Measurements from ENCODE around the gene TRIM14. TPM values are rescaled to one million over a fixed set of nuclear protein-coding genes. Genes with fewer than 3 reads are reported as not detected.
"Not testable (repeated sequence)": the region's sequence is repeated elsewhere in the genome, so short reads cannot be mapped to it uniquely, and the experiment has no call there.

Gene TRIM14
- polyA plus RNA-seq, 2 donors: 9.3 to 12.2 TPM

DNA sequence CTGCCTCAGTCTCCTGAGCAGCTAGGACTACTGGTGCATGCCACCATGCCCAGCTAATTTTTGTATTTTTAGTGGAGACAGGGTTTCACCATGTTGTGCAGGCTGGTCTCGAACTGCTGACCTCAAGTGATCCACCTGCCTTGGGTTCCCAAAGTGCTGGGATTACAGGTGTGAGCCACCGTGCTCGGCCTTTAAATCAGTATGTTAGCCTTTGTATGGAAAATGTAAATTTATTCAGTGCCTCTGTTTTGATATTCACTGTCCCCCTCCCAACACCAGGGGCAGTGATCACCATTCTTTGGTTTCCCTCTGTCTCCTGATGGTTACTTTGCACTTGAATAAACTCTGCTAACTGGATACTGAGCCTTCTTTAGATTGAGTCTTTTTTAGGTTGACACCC, 28.3 kb downstream of the TRIM14 start:
- WGBS, 2 donors: 82 to 91% methylated on average over 3 of the region's 3 CpGs
- H3K9me3 ChIP-seq (ENCODE audit: control insufficient read depth in 2 of 2, insufficient read depth in 1 of 2, low read depth in 1 of 2, low read length in 1 of 2); H3K4me3 ChIP-seq (ENCODE audit: low read depth in 1 of 2, low read length in 2 of 2); H3K4me1 ChIP-seq (ENCODE audit: control insufficient read depth in 2 of 2, insufficient read depth in 2 of 2, low read length in 1 of 2); H3K27ac ChIP-seq (ENCODE audit: low read depth in 2 of 2, low read length in 1 of 2); H3K27me3 ChIP-seq (ENCODE audit: control insufficient read depth in 1 of 2, insufficient read depth in 2 of 2, low read length in 2 of 2): not testable (repeated sequence)
- peaks cover 3 to 13% of the 10 kb centered on the region in 2 donors for H3K36me3 ChIP-seq (ENCODE audit: control insufficient read depth in 2 of 2, insufficient read depth in 2 of 2, low read length in 1 of 2)

DNA sequence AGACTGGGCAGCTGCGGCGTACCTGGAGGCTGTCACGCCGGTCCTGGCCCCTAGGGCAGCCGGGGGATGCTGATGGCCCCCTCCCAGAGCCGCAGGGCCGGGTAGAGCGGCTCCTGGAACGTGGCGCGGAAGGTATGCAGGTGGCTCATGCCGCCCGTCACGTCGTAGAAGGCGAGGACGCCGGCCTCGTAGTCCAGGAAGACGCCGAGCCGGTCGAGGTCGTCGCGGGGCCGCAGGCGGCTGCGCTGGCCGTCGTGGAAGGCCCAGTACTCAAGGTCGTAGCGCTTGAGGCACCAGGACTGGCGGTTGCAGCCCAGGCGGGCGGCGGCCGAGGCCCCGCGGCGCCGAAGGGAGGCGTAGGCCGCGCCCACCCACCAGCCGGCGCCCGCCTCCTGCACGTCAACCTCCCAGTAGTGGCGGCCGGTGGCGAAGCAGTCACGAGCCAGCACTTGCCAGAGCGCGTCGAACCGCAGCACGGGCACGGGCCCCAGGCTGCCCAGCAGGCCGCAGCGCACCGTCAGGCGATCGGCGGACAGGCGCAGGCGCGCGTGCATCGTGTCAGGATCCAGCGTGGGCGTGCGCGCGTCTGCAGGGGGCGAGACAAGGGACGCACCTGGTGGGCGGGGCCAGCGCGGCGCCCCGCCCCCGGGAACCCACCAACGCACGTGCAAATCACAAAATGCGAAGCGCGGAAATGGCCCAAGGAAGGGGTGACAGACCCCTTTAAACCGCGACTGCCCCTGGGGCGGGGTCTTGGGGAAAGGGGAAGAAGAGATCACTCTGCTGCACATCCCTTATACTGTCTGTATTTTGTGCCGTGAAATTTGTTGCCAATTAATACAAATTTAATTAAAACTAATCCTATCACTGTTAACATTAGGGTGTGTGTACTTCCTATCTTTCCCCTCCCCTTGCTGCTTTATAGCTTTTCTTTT, 31.3 kb downstream of the TRIM14 start:
- no peaks in the 10 kb centered on the region for H3K27me3 ChIP-seq (ENCODE audit: control insufficient read depth in 1 of 2, insufficient read depth in 2 of 2, low read length in 2 of 2)
- H3K36me3 ChIP-seq (ENCODE audit: control insufficient read depth in 2 of 2, insufficient read depth in 2 of 2, low read length in 1 of 2): peaks cover 0 to 7% of the 10 kb centered on the region in 2 donors
- peak overlapping the region; percentile 44 to 50 for H3K4me3 ChIP-seq (ENCODE audit: low read depth in 1 of 2, low read length in 2 of 2)
- peak overlapping the region; percentile 74 to 83 for H3K27ac ChIP-seq (ENCODE audit: low read depth in 2 of 2, low read length in 1 of 2)
- peaks cover 0 to 8% of the 10 kb centered on the region in 2 donors for H3K4me1 ChIP-seq (ENCODE audit: control insufficient read depth in 2 of 2, insufficient read depth in 2 of 2, low read length in 1 of 2)
- H3K9me3 ChIP-seq (ENCODE audit: control insufficient read depth in 2 of 2, insufficient read depth in 1 of 2, low read depth in 1 of 2, low read length in 1 of 2): no peaks in the 10 kb centered on the region
- 21 to 36% methylated on average over 83 to 92 of the region's 92 CpGs for WGBS, 2 donors

DNA sequence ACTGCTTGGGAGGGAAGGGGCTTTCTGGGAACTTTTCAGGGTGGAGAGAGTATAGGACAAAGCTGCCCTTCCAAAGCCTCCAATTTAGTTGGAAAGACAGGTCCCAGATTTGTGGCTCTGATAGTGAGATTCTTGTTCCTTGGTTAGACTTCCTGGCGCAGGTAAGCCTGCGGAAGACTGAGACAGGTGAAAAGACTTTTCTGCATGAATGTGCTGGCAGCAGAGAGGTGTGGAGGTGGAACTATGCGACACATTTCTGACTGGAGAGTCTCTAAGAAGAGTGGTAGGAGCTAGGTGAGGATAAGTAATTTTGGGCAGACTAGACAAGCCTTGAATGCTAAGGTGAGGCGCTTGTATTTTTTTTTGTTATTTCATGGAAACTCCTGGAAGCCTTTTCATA, 32.6 kb downstream of the TRIM14 start:
- H3K9me3 ChIP-seq (ENCODE audit: control insufficient read depth in 2 of 2, insufficient read depth in 1 of 2, low read depth in 1 of 2, low read length in 1 of 2): no peaks in the 10 kb centered on the region
- peaks cover 0 to 8% of the 10 kb centered on the region in 2 donors for H3K4me1 ChIP-seq (ENCODE audit: control insufficient read depth in 2 of 2, insufficient read depth in 2 of 2, low read length in 1 of 2)
- peaks cover 0 to 11% of the 10 kb centered on the region in 2 donors for H3K36me3 ChIP-seq (ENCODE audit: control insufficient read depth in 2 of 2, insufficient read depth in 2 of 2, low read length in 1 of 2)
- peak overlapping the region in 1 of 2 donors; percentile 48 for H3K27ac ChIP-seq (ENCODE audit: low read depth in 2 of 2, low read length in 1 of 2)
- no peaks in the 10 kb centered on the region for H3K27me3 ChIP-seq (ENCODE audit: control insufficient read depth in 1 of 2, insufficient read depth in 2 of 2, low read length in 2 of 2)
- WGBS, 2 donors: 80 to 86% methylated on average over 4 of the region's 4 CpGs
- peak overlapping the region in 1 of 2 donors; percentile 50 for H3K4me3 ChIP-seq (ENCODE audit: low read depth in 1 of 2, low read length in 2 of 2)

DNA sequence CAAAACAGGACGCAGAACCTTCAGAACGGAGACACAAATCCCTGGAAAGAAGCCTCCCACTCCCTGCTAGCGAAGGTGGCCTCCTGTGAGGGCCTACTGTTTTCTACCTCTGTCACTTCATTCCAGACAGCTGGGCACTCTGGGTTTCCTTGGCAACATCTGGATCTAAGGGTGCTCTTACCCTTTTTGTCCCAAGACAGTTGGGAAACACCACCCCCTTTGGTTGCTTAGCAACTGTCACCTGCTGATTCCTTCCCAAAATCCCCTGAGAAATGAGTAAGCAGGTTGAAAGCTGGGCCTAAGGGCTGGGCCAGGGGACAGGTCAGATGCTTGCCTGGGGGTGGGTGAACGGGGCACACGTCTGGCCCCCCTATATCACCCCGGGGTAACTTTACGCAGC, 33.1 kb downstream of the TRIM14 start:
- peaks cover 0 to 10% of the 10 kb centered on the region in 2 donors for H3K4me1 ChIP-seq (ENCODE audit: control insufficient read depth in 2 of 2, insufficient read depth in 2 of 2, low read length in 1 of 2)
- peak overlapping the region in 1 of 2 donors; percentile 48 for H3K27ac ChIP-seq (ENCODE audit: low read depth in 2 of 2, low read length in 1 of 2)
- H3K9me3 ChIP-seq (ENCODE audit: control insufficient read depth in 2 of 2, insufficient read depth in 1 of 2, low read depth in 1 of 2, low read length in 1 of 2): no peaks in the 10 kb centered on the region
- WGBS, 2 donors: 76 to 79% methylated on average over 7 of the region's 7 CpGs
- peaks cover 4 to 16% of the 10 kb centered on the region in 2 donors for H3K36me3 ChIP-seq (ENCODE audit: control insufficient read depth in 2 of 2, insufficient read depth in 2 of 2, low read length in 1 of 2)
- no peaks in the 10 kb centered on the region for H3K27me3 ChIP-seq (ENCODE audit: control insufficient read depth in 1 of 2, insufficient read depth in 2 of 2, low read length in 2 of 2)
- H3K4me3 ChIP-seq (ENCODE audit: low read depth in 1 of 2, low read length in 2 of 2): no peak overlapping the region

DNA sequence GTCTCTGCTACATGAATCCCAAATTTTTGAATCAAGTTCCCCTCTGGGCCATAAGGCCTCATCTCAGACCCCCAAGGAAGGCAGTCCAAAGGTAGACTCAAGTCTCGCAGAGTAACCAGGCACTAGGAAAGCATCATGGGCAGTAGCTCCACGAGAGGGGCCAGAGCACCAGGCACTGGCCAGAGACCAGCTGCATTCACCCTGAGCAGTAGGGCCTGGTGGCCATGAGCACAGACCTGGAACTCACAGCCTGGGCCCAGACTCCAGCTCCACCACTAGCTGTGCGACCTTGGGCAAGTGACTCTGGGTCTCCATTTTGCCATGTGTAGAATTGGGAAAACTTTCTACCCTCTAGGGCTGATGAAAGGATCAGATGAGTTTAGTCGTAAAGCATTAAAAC, 34.0 kb downstream of the TRIM14 start:
- H3K4me1 ChIP-seq (ENCODE audit: control insufficient read depth in 2 of 2, insufficient read depth in 2 of 2, low read length in 1 of 2): peaks cover 0 to 10% of the 10 kb centered on the region in 2 donors
- no peak overlapping the region for H3K27ac ChIP-seq (ENCODE audit: low read depth in 2 of 2, low read length in 1 of 2)
- peaks cover 6 to 20% of the 10 kb centered on the region in 2 donors for H3K36me3 ChIP-seq (ENCODE audit: control insufficient read depth in 2 of 2, insufficient read depth in 2 of 2, low read length in 1 of 2)
- WGBS, 2 donors: 92 to 93% methylated on average over 4 of the region's 4 CpGs
- no peaks in the 10 kb centered on the region for H3K27me3 ChIP-seq (ENCODE audit: control insufficient read depth in 1 of 2, insufficient read depth in 2 of 2, low read length in 2 of 2)
- no peak overlapping the region for H3K4me3 ChIP-seq (ENCODE audit: low read depth in 1 of 2, low read length in 2 of 2)
- H3K9me3 ChIP-seq (ENCODE audit: control insufficient read depth in 2 of 2, insufficient read depth in 1 of 2, low read depth in 1 of 2, low read length in 1 of 2): no peaks in the 10 kb centered on the region

DNA sequence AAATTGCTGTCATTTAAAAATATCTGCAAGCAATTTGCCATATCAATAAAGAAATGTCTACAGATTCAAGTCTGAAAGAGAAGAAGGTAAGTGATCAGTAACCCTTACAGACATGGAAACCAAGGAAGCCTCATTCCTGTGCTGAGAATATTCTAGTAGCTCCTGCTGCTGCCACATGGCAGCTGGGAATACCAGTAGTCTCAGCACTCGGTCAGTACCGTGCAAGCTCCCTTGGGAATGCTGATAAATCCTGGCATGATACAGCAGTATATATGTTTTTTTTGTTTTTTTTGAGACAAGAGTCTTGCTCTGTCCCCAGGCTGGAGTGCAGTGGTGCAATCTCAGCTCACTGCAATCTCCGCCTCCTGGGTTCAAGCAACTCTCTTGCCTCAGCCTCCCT, 34.6 kb downstream of the TRIM14 start:
- Histone ChIP-seq H3K36me3 (ENCODE audit: control insufficient read depth in 2 of 2, insufficient read depth in 2 of 2, low read length in 1 of 2) (peaks cover 6 to 23% of the 10 kb centered on the region in 2 donors), H3K4me1 (ENCODE audit: control insufficient read depth in 2 of 2, insufficient read depth in 2 of 2, low read length in 1 of 2) (peaks cover 0 to 10% of the 10 kb centered on the region in 2 donors), H3K27me3 (ENCODE audit: control insufficient read depth in 1 of 2, insufficient read depth in 2 of 2, low read length in 2 of 2) (no peaks in the 10 kb centered on the region), H3K4me3 (ENCODE audit: low read depth in 1 of 2, low read length in 2 of 2) (no peak overlapping the region), H3K27ac (ENCODE audit: low read depth in 2 of 2, low read length in 1 of 2) (no peak overlapping the region), H3K9me3 (ENCODE audit: control insufficient read depth in 2 of 2, insufficient read depth in 1 of 2, low read depth in 1 of 2, low read length in 1 of 2) (no peaks in the 10 kb centered on the region)
- WGBS, 2 donors: 90 to 96% methylated on average over 3 of the region's 3 CpGs

DNA sequence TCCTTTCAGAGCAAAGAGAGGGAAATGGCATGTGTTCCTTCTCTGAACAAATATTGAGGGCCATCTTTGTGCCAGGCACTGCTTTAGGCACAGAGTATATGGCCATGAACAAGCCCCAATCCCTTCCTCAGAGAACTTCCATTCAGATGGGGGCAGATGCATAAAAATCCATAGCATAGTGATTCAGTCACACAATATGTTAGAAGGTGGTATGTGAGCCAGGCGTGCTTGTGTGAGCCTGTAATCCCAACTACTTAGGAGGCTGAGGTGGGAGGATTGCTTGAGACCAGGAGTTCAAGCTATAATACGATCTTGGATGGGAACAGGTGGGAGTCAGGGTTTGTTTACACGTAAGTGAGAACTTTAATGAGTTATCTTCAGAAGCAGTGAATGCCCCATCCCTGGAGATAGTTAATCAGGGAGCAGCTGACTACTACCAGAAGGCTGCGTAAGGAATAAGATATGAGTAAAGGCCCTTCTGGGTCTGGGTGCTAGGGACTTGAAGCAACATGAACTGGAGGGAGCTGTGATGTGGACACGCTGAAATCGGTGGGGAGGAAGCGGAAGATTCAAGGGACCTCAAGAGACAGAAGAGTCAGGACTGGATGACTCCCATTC, 35.3 kb downstream of the TRIM14 start:
- Histone ChIP-seq H3K4me3 (ENCODE audit: low read depth in 1 of 2, low read length in 2 of 2) (no peak overlapping the region), H3K9me3 (ENCODE audit: control insufficient read depth in 2 of 2, insufficient read depth in 1 of 2, low read depth in 1 of 2, low read length in 1 of 2) (no peaks in the 10 kb centered on the region), H3K4me1 (ENCODE audit: control insufficient read depth in 2 of 2, insufficient read depth in 2 of 2, low read length in 1 of 2) (peaks cover 0 to 10% of the 10 kb centered on the region in 2 donors), H3K27ac (ENCODE audit: low read depth in 2 of 2, low read length in 1 of 2) (no peak overlapping the region), H3K36me3 (ENCODE audit: control insufficient read depth in 2 of 2, insufficient read depth in 2 of 2, low read length in 1 of 2) (peaks cover 6 to 25% of the 10 kb centered on the region in 2 donors), H3K27me3 (ENCODE audit: control insufficient read depth in 1 of 2, insufficient read depth in 2 of 2, low read length in 2 of 2) (no peaks in the 10 kb centered on the region)
- 94 to 95% methylated on average over 7 of the region's 7 CpGs for WGBS, 2 donors

DNA sequence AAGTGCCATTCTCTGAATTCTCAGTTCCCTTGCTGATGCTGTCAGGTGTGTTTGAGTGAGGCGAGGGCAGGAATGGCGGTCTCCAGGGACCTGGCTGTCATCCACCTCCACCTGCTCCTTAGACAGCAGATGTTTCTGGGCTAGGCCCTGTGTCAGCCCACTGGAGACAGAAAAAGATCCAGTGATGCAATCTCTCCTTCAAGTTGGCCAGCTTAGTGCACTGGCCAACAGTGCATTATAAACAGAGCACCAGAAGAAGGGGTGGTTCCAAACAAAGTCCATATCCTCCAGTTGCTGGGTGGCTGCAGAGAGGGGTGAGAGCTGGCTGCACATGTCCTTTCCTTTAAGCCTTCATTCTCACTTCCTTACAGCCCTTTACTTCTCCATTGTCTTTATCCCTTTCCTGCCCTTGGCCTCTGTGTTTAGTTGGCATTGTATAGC, 35.9 kb downstream of the TRIM14 start:
- peaks cover 0 to 10% of the 10 kb centered on the region in 2 donors for H3K4me1 ChIP-seq (ENCODE audit: control insufficient read depth in 2 of 2, insufficient read depth in 2 of 2, low read length in 1 of 2)
- peaks cover 6 to 26% of the 10 kb centered on the region in 2 donors for H3K36me3 ChIP-seq (ENCODE audit: control insufficient read depth in 2 of 2, insufficient read depth in 2 of 2, low read length in 1 of 2)
- H3K4me3 ChIP-seq (ENCODE audit: low read depth in 1 of 2, low read length in 2 of 2): no peak overlapping the region
- no peaks in the 10 kb centered on the region for H3K27me3 ChIP-seq (ENCODE audit: control insufficient read depth in 1 of 2, insufficient read depth in 2 of 2, low read length in 2 of 2)
- H3K9me3 ChIP-seq (ENCODE audit: control insufficient read depth in 2 of 2, insufficient read depth in 1 of 2, low read depth in 1 of 2, low read length in 1 of 2): no peaks in the 10 kb centered on the region
- 93 to 96% methylated on average over 2 of the region's 2 CpGs for WGBS, 2 donors
- H3K27ac ChIP-seq (ENCODE audit: low read depth in 2 of 2, low read length in 1 of 2): peak overlapping the region in 1 of 2 donors; percentile 0

DNA sequence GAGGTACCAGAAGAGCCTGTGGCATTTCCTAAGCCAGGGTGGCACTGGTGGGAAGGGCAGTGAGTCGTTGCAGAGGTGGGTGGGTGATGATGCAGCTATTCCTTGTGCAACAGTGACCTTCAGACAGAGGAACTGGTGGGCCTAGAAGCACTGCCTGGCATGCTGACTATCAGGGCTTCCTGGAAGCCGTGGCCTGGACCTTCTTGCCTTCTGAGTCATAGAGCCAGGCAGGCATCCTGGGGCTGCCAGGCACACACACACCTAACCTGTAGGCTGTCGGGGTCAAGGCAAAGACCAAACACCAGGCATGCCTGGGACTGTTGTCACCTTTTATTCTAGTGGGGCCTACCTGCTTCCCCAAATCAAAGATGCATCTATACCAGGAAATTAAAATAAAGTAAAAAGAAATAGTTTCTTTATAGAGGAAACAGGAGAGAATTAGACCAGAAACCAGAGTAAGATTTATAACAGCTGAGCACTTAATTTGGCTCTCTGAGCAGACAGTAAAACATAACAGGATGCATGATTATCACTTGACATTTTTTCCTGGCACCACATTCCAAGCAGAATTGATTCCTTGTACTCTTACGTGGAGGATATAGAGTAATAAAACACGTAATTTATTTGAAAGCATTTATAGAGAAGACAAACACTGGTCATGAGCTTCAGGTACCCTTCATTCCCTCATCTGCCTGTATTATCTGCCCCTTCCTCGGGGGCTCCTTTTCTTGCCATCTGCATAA, 37.4 kb downstream of the TRIM14 start:
- H3K9me3 ChIP-seq (ENCODE audit: control insufficient read depth in 2 of 2, insufficient read depth in 1 of 2, low read depth in 1 of 2, low read length in 1 of 2): no peaks in the 10 kb centered on the region
- peak overlapping the region; percentile 20 to 79 for H3K27ac ChIP-seq (ENCODE audit: low read depth in 2 of 2, low read length in 1 of 2)
- no peaks in the 10 kb centered on the region for H3K27me3 ChIP-seq (ENCODE audit: control insufficient read depth in 1 of 2, insufficient read depth in 2 of 2, low read length in 2 of 2)
- H3K4me3 ChIP-seq (ENCODE audit: low read depth in 1 of 2, low read length in 2 of 2): no peak overlapping the region
- H3K4me1 ChIP-seq (ENCODE audit: control insufficient read depth in 2 of 2, insufficient read depth in 2 of 2, low read length in 1 of 2): peaks cover 0 to 3% of the 10 kb centered on the region in 2 donors
- peaks cover 6 to 29% of the 10 kb centered on the region in 2 donors for H3K36me3 ChIP-seq (ENCODE audit: control insufficient read depth in 2 of 2, insufficient read depth in 2 of 2, low read length in 1 of 2)
- WGBS, 2 donors: 58 to 65% methylated on average over 6 of the region's 6 CpGs

Measured in esophagus (tissue), 2 donors.